Activated CD8-positive, alpha-beta memory T cell treated with anti-CD3 and anti-CD28 coated beads, Interleukin-2, amount 50 U/mL, for 24 hours (primary cell): ENCODE measurements around the gene MAPK12.

ENCODE experiments used
- DNase-seq: peaks from one replicate; pipeline ENCODE4 v3.0.0-alpha.2; 2020; ENCODE audit errors: extremely low read depth

MAPK12 gene

GRCh38 chr22:50252082-50253045 lies 9.1 kb downstream of the MAPK12 start:
- DNase-seq = no peak

GRCh38 chr22:50251477-50252081 lies 9.9 kb downstream of the MAPK12 start:
- no peak for DNase-seq

- no peak for DNase-seq
Measured at GRCh38 chr22:50250555-50251476, 10.7 kb downstream of the MAPK12 start, which contains the start of gene HDAC10. Gene HDAC10, minus strand, starts transcription at chr22:50251265. Its CDS starts 233 bp downstream, at chr22:50251032.

DNA sequence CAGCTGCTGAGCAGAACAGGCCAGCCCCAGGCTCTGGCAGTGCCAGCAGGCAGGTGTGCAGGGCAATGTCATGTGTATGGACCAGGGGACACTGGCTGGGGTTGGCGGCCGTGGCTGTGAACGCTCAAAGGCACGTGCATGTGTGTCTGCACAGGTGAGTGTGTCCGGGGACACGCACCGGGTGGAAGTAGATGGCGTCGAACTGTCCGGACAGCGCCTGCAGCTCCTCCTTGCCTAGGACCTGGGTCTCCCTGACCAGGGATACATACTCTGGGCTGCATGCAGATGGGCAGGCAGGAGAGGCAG lies 11.3 kb downstream of the MAPK12 start:
- DNase-seq = no peak

- no peak for DNase-seq
Measured at GRCh38 chr22:50249341-50250248, 11.9 kb downstream of the MAPK12 start.

GRCh38 chr22:50248196-50249081 lies 13.0 kb downstream of the MAPK12 start:
- DNase-seq = no peak

GRCh38 chr22:50247748-50248147 lies 13.7 kb downstream of the MAPK12 start:
- DNase-seq = no peak

- DNase-seq = no peak
Measured at GRCh38 chr22:50246242-50247175, 15.0 kb downstream of the MAPK12 start.

DNA sequence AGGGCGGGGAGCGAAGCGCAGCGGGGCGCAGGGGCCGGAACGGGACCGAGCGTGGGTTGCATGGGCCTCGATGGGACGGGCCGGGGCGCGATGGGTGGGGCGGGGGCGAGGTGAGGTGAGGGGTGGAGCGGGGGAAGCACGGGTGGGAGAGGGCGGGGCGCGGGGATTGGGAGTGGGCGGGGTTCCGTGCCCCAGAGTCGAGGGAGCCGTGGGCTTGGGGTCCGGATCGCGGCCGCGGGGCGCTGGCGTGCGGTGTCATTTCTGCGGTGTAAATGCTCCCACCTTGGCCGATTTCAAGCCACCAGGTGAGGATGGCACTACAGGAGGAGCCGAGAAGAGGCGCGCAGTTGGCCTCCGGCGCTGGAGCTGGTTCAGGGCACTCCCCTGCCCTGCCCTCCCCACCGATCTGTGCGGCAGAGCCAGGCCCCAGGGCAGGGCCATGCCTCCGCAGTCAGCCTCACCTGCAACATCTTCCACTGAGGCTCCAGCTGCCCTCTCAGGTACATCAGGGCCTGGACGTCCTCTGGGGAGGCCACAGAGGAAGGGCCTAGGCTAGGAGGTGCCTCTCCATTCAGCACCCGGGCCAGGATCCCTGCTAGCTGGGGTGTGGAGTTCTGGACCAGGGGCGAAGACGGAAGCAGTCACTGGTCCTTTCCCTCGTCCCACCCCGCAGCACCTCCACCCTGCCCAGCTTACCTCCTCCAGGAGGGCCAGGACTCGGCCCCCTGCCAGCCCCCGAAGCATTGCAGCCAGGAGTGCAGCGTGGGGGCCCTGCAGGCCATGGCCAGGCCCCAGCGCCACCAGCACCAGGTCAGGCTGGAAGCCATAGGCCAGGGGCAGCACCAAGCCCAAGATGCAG lies 16.0 kb downstream of the MAPK12 start:
- no peak for DNase-seq

GRCh38 chr22:50244420-50245213 lies 16.9 kb downstream of the MAPK12 start, which contains the start of gene TUBGCP6:
Gene TUBGCP6, minus strand, starts transcription at chr22:50245023. Its CDS starts 564 bp downstream, at chr22:50244459.
- DNase-seq = peak; percentile 76

DNA sequence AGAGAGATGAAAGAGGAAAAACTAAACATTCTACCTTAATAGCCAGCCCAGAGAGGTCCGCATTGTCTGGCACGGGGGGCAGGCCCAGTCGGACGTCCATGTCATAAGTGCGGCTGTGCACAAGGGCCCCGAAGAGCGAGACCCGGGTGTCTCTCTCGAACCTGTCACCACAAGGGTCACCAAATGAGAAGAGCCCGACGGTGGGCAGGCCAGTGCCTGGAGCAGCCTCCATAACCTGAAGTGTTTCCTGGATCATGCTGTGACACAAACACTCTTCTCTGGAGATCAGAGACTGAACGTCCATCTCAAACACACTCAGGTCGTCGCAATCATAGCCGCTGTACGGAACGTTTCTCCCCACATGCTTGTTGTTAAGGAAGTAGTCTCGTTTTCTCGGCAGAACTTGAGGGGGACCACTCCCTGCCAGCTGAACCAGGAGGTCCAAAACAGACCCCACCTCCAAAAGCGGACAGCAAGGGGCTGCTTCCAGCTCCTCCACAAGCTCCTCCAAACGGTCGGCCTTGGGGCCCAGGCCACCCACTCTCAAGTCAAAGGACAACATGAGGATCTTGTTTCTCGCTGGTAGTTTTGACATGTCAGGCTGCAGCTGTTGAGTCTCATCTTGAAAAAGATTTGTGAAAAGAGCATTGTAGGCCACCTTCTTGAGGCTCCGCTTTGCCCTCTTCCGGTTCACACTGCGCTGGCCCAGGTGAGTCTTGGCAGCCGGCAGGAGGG lies 17.6 kb downstream of the MAPK12 start:
- no peak for DNase-seq

DNA sequence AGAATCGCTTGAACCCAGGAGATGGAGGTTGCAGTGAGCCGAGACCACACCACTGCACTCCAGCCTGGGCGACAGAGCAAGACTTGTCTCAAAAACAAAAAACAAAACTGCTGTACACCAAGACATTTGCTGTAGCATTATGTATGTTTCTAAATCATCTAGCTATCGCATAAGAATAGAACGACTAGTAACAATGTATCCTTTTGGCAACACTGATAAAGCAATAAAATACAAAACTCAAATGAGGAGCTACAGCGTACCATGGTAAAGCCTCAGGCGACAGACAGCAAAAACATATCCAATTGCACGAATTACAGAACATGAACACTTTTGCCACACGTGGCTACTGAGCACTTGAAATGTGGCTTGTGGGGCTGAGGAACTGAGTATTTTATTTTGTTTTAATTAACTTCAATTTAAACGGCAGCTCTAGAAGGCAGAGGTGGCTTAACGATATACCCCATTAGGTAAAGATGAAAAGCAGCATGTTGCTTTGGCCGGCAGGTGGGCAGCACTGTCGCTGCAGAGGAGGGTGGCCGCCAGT lies 19.0 kb downstream of the MAPK12 start:
- no peak for DNase-seq

GRCh38 chr22:50238755-50239154 lies 22.7 kb downstream of the MAPK12 start:
- no peak for DNase-seq

- no peak for DNase-seq
Measured at GRCh38 chr22:50236731-50237409, 24.6 kb downstream of the MAPK12 start.

DNA sequence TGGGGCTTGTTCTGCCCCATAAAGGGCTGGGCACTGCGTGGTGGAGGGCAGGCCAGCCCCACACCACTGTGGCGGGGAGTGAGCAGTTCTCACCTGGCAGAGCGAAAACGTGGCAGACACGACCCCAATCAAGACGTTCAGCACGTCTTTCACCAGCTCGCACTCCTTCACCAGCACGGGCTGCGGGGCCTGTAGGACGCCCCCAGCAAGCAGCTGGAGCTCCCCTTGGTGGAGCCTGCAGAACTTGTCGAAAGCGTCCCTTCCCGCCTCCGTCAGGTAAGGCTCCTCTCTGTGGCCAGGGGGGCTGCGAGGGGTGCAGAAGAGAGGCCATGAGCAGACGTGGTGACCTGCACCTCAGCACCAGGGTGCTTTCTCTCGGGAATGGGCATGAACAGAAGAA lies 28.3 kb downstream of the MAPK12 start:
- no peak for DNase-seq
